ENCODE results near the gene ATP2C2.

- no peak for TF ChIP-seq CTCF (IDR thresholded peaks at IDR 0.05; ENCODE audit: low read length)
- no peak for TF ChIP-seq EZH2 (IDR thresholded peaks at IDR 0.05; ENCODE audit: borderline replicate concordance, low read length)
Measured at GRCh38 chr16:84396537-84397008, 28.2 kb downstream of the ATP2C2 start.

Measured in OCI-LY1 (cell line).